ENCODE data around the gene SULT1A2.

DNA sequence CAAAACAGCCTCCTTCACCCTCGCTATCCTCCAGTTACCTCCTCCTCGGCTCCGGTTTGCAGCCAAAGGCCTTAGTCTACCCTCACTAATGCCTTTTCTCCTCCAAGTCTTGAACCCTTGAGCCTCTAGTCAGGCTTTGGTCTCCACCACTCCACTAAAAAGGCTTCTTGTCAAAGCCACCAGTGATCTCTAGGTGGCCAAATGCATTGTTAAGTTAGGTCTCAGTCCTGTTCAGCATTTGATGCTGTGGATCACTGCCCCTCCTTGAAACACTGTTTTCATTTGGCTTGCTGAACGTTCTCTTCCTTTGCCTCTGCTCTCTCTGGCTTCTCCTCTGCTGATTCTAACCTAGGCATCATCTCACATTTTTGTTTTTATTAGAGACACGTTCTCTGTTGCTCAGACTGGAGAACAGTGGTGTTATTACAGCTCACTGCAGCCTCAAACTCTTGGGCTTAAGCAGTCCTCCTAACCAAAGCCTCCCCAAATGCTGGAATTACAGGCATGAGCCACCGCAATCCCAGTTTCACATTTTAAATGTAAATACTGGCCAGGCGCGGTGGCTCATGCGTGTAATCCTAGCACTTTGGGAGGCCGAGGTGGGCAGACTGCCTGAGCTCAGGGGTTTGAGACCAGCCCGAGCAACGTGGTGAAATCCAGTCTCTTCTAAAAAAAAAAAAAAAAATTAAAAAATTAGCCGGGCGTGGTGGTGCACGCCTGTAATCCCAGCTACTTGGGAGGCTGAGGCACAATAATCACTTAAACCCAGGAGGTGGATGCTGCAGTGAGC lies 42.0 kb downstream of the SULT1A2 start:
- TF ChIP-seq, protein P1, sequence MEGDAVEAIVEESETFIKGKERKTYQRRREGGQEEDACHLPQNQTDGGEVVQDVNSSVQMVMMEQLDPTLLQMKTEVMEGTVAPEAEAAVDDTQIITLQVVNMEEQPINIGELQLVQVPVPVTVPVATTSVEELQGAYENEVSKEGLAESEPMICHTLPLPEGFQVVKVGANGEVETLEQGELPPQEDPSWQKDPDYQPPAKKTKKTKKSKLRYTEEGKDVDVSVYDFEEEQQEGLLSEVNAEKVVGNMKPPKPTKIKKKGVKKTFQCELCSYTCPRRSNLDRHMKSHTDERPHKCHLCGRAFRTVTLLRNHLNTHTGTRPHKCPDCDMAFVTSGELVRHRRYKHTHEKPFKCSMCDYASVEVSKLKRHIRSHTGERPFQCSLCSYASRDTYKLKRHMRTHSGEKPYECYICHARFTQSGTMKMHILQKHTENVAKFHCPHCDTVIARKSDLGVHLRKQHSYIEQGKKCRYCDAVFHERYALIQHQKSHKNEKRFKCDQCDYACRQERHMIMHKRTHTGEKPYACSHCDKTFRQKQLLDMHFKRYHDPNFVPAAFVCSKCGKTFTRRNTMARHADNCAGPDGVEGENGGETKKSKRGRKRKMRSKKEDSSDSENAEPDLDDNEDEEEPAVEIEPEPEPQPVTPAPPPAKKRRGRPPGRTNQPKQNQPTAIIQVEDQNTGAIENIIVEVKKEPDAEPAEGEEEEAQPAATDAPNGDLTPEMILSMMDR (IDR thresholded peaks at IDR 0.05), result no peak
- TF ChIP-seq POLR2AphosphoS5 (IDR thresholded peaks at IDR 0.05), result no peak
